ENCODE data around the gene LDB2. TPM values are rescaled to one million over a fixed set of nuclear protein-coding genes. Genes with fewer than 3 reads are reported as not detected.

LDB2 gene
- total RNA-seq, 4 donors from 2014 or later = 16.2 to 31.7 (median 22.4) TPM

DNA sequence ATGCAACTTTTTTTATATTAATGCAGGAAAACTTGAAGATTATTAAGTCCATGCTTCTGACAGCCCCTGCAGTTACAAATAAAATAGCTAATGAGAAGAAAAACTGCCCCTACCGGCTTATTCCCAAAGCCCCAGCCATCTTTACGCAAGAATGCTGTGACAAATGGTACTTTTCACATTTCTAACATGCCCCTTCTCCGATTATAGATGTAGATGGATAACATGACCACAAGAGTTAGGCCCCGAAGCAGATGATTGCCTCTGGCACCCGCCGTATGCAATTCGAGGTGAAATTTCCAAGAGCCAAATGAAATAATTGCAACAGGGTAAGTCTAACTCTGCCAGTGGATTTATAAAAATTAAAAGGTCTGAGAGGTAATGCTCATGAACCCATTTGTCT is 352.8 kb downstream of the LDB2 start:
- Histone ChIP-seq H3K27me3 (no peaks in the 10 kb centered on the region), H3K36me3 (no peaks in the 10 kb centered on the region), H3K9me3 (no peaks in the 10 kb centered on the region), H3K4me3 (no peak overlapping the region), H3K4me1 (no peaks in the 10 kb centered on the region), H3K27ac (replicated peaks in 1 of 4) (no peak overlapping the region)
- DNase-seq (ENCODE audit: extremely low spot score) = peak; percentile 55
- TF ChIP-seq EP300 (IDR thresholded peaks at IDR 0.05) (no peak), POLR2A (IDR thresholded peaks at IDR 0.05; ENCODE audit: low read depth) (no peak), POLR2AphosphoS5 (IDR thresholded peaks at IDR 0.05) (no peak)
- TF ChIP-seq, protein P1, sequence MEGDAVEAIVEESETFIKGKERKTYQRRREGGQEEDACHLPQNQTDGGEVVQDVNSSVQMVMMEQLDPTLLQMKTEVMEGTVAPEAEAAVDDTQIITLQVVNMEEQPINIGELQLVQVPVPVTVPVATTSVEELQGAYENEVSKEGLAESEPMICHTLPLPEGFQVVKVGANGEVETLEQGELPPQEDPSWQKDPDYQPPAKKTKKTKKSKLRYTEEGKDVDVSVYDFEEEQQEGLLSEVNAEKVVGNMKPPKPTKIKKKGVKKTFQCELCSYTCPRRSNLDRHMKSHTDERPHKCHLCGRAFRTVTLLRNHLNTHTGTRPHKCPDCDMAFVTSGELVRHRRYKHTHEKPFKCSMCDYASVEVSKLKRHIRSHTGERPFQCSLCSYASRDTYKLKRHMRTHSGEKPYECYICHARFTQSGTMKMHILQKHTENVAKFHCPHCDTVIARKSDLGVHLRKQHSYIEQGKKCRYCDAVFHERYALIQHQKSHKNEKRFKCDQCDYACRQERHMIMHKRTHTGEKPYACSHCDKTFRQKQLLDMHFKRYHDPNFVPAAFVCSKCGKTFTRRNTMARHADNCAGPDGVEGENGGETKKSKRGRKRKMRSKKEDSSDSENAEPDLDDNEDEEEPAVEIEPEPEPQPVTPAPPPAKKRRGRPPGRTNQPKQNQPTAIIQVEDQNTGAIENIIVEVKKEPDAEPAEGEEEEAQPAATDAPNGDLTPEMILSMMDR (IDR thresholded peaks at IDR 0.05) = no peak
- 86% methylated on average over 7 of the region's 7 CpGs for WGBS
- intact Hi-C loops (cut with DNase I) = no loop called here

DNA sequence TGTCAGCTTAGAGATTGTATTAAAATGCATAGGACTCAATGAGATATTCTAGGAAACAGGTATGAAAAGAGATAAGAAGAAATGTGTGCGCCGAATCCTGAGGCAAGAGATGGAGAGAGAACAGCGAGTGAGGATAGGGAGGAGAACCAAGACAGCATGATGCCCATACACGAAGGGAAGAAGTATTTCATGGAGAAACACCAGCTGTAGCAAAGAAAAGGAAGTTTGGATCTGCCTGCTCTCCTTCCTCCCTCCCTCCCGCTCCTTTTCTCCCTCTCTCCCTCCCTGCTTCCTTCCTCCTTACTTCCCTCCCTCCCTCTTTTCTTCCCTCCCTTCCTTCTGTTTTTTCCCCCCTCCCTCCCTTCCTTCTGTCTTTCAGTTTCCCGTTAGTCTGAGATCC is 353.6 kb downstream of the LDB2 start:
- peak overlapping the region in 2 of 4 donors; percentile 19 to 33 for H3K27ac ChIP-seq (replicated peaks in 1 of 4)
- peak; percentile 37 for DNase-seq (ENCODE audit: extremely low spot score)
- H3K4me1 ChIP-seq = no peaks in the 10 kb centered on the region
- no peaks in the 10 kb centered on the region for H3K27me3 ChIP-seq
- H3K9me3 ChIP-seq = no peaks in the 10 kb centered on the region
- H3K36me3 ChIP-seq = no peaks in the 10 kb centered on the region
- no peak for TF ChIP-seq POLR2A (IDR thresholded peaks at IDR 0.05; ENCODE audit: low read depth)
- no peak for TF ChIP-seq POLR2AphosphoS5 (IDR thresholded peaks at IDR 0.05)
- TF ChIP-seq EP300 (IDR thresholded peaks at IDR 0.05) = no peak
- TF ChIP-seq, protein P1 (IDR thresholded peaks at IDR 0.05) = no peak
- intact Hi-C loops (cut with DNase I) = no loop called here
- 70% methylated on average over 6 of the region's 6 CpGs for WGBS
- H3K4me3 ChIP-seq = no peak overlapping the region

DNA sequence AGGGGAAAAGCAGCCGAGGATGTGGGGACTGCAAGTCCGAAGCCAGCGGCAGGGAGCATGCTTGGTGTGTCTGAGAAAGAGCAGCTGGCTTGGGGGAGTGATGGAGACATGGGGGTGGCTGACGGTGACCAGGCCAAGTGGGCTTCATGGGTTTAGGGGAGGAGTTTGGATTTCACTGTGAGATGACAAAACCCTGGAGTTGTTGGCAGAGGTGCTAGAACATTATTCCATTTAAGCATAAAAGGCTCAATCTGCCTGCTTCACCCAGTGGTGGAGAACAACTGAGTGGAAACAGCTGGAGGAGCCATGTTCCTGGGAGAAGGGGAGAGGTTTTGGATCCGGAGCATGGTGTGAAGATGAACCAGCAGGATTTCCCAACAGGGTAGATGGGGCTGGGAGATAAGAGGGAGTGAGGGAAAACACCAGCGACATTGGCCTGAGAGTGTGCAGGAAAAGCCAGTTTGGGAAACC is 354.2 kb downstream of the LDB2 start:
- no peaks in the 10 kb centered on the region for H3K9me3 ChIP-seq
- H3K4me1 ChIP-seq = no peaks in the 10 kb centered on the region
- H3K4me3 ChIP-seq = no peak overlapping the region
- intact Hi-C loops (cut with DNase I) = no loop called here
- no peaks in the 10 kb centered on the region for H3K27me3 ChIP-seq
- H3K27ac ChIP-seq (replicated peaks in 1 of 4) = peak overlapping the region in 2 of 4 donors; percentile 33 to 43
- TF ChIP-seq, protein P1 (IDR thresholded peaks at IDR 0.05) = no peak
- TF ChIP-seq POLR2AphosphoS5 (IDR thresholded peaks at IDR 0.05) (peak; percentile 20 to 55), EP300 (IDR thresholded peaks at IDR 0.05) (no peak)
- WGBS = 49% methylated on average over 6 of the region's 6 CpGs
- H3K36me3 ChIP-seq = no peaks in the 10 kb centered on the region
- peak; percentile 92 for DNase-seq (ENCODE audit: extremely low spot score)

DNA sequence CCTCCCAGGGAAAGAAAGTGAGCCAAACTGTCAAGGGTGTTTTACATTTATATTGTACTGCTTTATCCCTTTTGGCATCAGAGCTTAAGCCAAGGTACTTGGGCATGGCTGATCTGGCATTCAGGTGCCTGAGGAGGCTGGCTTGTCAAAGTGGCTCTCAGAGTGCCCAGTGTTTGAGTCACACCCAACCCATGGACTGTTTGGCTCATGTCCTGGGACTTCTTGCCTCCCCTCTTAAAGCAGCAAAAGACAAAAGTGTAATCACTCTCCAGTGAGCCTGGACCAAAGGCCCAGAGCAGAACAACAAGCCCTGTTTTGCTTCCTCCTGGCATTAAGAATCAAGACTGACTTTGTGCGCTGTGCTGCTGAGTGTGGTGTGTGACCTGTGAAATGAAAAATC is 360.5 kb downstream of the LDB2 start:
- no peak for DNase-seq (ENCODE audit: extremely low spot score)
- Histone ChIP-seq H3K36me3 (peaks cover 0 to 3% (median 0%) of the 10 kb centered on the region in 4 donors), H3K27me3 (no peaks in the 10 kb centered on the region), H3K4me3 (no peak overlapping the region), H3K27ac (replicated peaks in 1 of 4) (no peak overlapping the region), H3K4me1 (peaks cover under 1 to 14% (median 9%) of the 10 kb centered on the region in 4 donors), H3K9me3 (no peaks in the 10 kb centered on the region)
- 92% methylated on average over 1 of the region's 1 CpG for WGBS
- intact Hi-C loops (cut with DNase I) = no loop called here
- TF ChIP-seq, protein P1 (IDR thresholded peaks at IDR 0.05) = no peak
- no peak for TF ChIP-seq POLR2A (IDR thresholded peaks at IDR 0.05; ENCODE audit: low read depth)
- TF ChIP-seq POLR2AphosphoS5 (IDR thresholded peaks at IDR 0.05) = no peak
- no peak for TF ChIP-seq EP300 (IDR thresholded peaks at IDR 0.05)
